ENCODE results near the gene TSPYL4. TPM values are rescaled to one million over a fixed set of nuclear protein-coding genes. Genes with fewer than 3 reads are reported as not detected.
"Not testable (repeated sequence)": the region's sequence is repeated elsewhere in the genome, so short reads cannot be mapped to it uniquely, and the experiment has no call there.

The TSPYL4 gene
- total RNA-seq, 1 donor from 2014 or later, result 8.8 TPM

DNA sequence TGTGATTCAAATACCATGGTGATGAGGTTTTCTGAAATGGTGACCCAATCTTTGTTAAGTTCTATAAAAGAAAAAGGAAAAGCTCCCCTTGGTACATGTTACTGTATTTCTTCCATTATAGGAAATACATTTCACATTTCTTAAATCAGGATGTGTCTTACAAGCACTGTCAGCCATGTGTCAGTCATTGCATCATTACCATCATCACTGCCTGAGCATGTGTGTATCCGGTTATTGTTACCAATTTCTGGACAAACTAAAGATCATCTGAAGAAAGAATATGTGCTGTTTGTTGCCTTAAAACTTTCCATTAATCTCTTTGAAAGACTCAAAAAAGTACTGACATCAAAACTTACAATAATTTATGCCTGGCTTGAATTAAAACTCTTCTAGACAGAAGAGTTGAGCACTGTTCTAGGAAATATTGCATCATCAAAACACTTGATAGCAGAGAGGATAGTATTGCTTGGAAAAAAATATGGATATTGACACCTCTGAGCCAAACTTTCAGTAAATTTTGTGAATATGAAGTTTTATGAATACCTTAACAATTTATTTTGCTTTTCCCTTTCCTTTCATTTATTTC, 33.0 kb upstream of the TSPYL4 start:
- Histone ChIP-seq H3K9me3 (no peaks in the 10 kb centered on the region), H3K4me3 (no peak overlapping the region), H3K27ac (no peak overlapping the region), H3K27me3 (no peaks in the 10 kb centered on the region), H3K36me3 (no peaks in the 10 kb centered on the region), H3K4me1 (no peaks in the 10 kb centered on the region)
- TF ChIP-seq, protein P1, sequence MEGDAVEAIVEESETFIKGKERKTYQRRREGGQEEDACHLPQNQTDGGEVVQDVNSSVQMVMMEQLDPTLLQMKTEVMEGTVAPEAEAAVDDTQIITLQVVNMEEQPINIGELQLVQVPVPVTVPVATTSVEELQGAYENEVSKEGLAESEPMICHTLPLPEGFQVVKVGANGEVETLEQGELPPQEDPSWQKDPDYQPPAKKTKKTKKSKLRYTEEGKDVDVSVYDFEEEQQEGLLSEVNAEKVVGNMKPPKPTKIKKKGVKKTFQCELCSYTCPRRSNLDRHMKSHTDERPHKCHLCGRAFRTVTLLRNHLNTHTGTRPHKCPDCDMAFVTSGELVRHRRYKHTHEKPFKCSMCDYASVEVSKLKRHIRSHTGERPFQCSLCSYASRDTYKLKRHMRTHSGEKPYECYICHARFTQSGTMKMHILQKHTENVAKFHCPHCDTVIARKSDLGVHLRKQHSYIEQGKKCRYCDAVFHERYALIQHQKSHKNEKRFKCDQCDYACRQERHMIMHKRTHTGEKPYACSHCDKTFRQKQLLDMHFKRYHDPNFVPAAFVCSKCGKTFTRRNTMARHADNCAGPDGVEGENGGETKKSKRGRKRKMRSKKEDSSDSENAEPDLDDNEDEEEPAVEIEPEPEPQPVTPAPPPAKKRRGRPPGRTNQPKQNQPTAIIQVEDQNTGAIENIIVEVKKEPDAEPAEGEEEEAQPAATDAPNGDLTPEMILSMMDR (IDR thresholded peaks at IDR 0.05), result no peak
- intact Hi-C loops (cut with DNase I), result loop anchor here (1.0 to 2.0 kb wide), 2 partner anchors 84 to 245 kb away; partner anchors contain the start of gene DSE
- DNase-seq (ENCODE audit: low spot score in 2 of 2), result no peak

DNA sequence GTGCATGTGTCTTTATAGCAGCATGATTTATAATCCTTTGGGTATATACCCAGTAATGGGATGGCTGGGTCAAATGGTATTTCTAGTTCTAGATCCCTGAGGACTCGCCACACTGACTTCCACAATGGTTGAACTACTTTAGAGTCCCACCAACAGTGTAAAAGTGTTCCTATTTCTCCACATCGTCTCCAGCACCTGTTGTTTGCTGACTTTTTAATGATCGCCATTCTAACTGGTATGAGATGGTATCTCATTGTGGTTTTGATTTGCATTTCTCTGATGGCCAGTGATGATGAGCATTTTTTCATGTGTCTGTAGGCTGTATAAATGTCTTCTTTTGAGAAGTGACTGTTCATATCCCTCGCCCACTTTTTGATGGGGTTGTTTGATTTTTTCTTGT, 31.1 kb upstream of the TSPYL4 start:
- H3K27ac ChIP-seq; H3K4me3 ChIP-seq; DNase-seq (ENCODE audit: low spot score in 2 of 2); H3K9me3 ChIP-seq; H3K27me3 ChIP-seq; H3K36me3 ChIP-seq; H3K4me1 ChIP-seq: not testable (repeated sequence)
- intact Hi-C loops (cut with DNase I), result loop anchor here (5.0 kb wide), 1 partner anchor 162 kb away; no protein-coding TSS in a partner anchor

DNA sequence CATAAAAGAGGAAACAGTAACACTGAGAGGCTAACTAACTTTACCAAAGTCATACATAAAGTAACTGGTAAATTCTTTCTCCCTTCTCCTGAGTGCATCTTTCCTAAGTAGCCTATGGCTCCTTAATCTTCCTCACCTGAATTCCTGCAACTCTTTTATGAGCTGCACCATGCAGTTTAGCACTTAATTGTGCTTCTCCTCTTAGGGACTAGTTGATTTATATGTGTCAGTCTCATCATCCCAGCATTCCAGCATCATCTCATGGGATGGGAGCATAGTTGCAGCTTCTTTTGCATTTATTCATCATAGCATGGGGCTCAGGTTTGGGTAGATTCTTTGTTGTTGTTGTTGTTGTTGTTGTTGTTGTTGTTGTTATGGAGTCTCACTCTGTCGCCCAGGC, 29.3 kb upstream of the TSPYL4 start:
- intact Hi-C loops (cut with DNase I), result loop anchor here (5.0 kb wide), 1 partner anchor 164 kb away; no protein-coding TSS in a partner anchor
- Histone ChIP-seq H3K27ac (no peak overlapping the region), H3K27me3 (no peaks in the 10 kb centered on the region), H3K36me3 (peaks cover 0 to 3% of the 10 kb centered on the region in 2 donors), H3K4me1 (peaks cover 0 to 10% of the 10 kb centered on the region in 2 donors), H3K4me3 (no peak overlapping the region), H3K9me3 (no peaks in the 10 kb centered on the region)
- TF ChIP-seq, protein P1 (IDR thresholded peaks at IDR 0.05), result no peak
- DNase-seq (ENCODE audit: low spot score in 2 of 2), result no peak

DNA sequence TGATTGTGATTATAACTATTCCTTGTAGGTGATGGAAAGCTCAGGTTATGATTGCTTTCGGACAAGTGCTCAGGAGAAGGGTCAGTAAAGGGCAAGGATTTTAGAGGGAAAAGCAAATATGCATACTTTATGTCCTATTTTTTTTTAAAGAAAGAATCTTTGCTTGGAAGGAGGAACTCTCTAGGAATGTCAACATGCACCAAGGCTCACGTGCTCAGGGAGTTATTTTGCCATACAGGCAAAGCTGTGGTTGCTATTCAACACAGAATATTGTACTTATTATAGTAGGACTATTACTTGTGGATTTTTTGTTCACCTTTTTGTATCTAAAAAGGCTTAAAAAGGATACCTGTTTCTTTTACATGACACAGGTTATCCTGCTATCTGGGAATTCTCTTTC, 28.8 kb upstream of the TSPYL4 start:
- intact Hi-C loops (cut with DNase I), result loop anchor here (5.0 kb wide), 1 partner anchor 165 kb away; no protein-coding TSS in a partner anchor
- Histone ChIP-seq H3K9me3 (no peaks in the 10 kb centered on the region), H3K4me1 (peaks cover 4 to 15% of the 10 kb centered on the region in 2 donors), H3K36me3 (peaks cover 0 to 8% of the 10 kb centered on the region in 2 donors), H3K27ac (no peak overlapping the region), H3K27me3 (no peaks in the 10 kb centered on the region), H3K4me3 (no peak overlapping the region)
- no peak for DNase-seq (ENCODE audit: low spot score in 2 of 2)
- TF ChIP-seq, protein P1 (IDR thresholded peaks at IDR 0.05), result no peak

DNA sequence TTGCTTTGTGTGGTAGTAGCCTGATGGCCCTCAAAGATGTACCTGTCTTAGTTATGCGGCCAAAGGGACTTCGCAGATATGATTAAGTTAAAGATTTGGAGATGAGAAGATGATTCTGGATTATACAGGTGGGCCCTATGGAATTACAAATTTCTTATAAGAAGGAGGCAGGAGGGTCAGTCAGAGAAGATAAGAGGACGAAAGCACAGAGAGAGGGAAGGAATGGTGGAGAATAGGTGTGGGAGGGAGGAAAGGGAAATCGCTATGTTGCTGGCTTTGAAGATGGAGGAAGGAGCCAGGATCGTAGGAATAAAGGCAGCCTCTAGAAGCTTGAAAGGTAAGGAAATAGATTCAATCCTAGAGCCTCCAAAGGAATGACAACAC, 27.1 kb upstream of the TSPYL4 start:
- Histone ChIP-seq H3K27ac (peak overlapping the region in 1 of 2 donors; percentile 99), H3K36me3 (peaks cover 0 to 11% of the 10 kb centered on the region in 2 donors), H3K4me1 (peaks cover 4 to 27% of the 10 kb centered on the region in 2 donors), H3K4me3 (peak overlapping the region in 1 of 2 donors; percentile 95), H3K27me3 (no peaks in the 10 kb centered on the region), H3K9me3 (no peaks in the 10 kb centered on the region)
- intact Hi-C loops (cut with DNase I), result loop anchor here (2.0 to 5.0 kb wide), 2 partner anchors 166 to 232 kb away; no protein-coding TSS in a partner anchor
- TF ChIP-seq, protein P1 (IDR thresholded peaks at IDR 0.05), result no peak
- no peak for DNase-seq (ENCODE audit: low spot score in 2 of 2)

DNA sequence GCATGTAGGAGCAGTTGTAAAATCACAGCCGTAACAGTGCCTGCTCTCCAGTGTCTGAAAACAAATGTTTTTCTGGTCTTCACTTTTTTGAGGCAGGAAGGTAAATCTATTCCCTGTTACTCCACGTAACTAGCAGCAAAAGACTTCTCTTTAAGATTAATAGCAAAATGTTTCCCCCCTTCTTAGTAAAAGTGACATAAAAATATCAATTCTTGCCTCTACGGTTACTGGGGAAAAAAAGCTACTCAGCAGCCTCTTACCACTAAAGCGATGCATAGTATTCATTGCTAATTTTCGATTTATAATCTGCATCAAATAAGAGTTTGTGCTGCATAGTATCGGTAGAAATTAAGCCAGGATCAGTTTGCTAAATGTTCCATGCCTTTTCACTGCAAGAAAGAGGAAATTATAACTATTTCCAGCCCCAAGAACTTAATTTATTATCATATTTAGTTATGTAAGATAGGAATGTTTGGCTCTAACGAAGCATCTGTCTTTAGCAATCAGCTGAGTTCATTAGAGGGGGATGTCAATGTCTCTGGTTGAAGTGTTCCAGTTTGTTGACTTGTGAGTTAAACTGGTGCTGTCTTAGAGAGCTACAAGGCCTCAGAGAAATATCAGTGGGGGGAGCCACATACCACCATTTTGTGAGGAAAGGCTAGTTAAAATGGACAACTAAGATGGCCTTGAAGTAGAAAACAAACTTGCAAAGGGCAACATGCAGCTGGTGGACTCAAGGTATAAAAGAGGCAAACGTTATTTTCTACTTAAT, 26.5 kb upstream of the TSPYL4 start:
- intact Hi-C loops (cut with DNase I), result loop anchor here (2.0 to 5.0 kb wide), 2 partner anchors 167 to 232 kb away; no protein-coding TSS in a partner anchor
- H3K4me3 ChIP-seq, result peak overlapping the region; percentile 93 to 95
- H3K4me1 ChIP-seq, result peaks cover 4 to 31% of the 10 kb centered on the region in 2 donors
- peak overlapping the region; percentile 99 to 100 for H3K27ac ChIP-seq
- no peak for DNase-seq (ENCODE audit: low spot score in 2 of 2)
- H3K9me3 ChIP-seq, result no peaks in the 10 kb centered on the region
- TF ChIP-seq, protein P1 (IDR thresholded peaks at IDR 0.05), result no peak
- H3K27me3 ChIP-seq, result no peaks in the 10 kb centered on the region
- H3K36me3 ChIP-seq, result peaks cover 0 to 11% of the 10 kb centered on the region in 2 donors
